Endothelial cell of umbilical vein (primary cell): ENCODE data around the gene ATXN7. TPM values are rescaled to one million over a fixed set of nuclear protein-coding genes. Genes with fewer than 3 reads are reported as not detected.

Source experiments
- BruUV-seq: library from RNA; stranded (reverse); fragments of 400-500 nt; replicated peaks from 2 replicates; lab custom pipeline; 2021; lab: Mats Ljungman, UMichigan
- CTCF ChIA-PET: fragments of 300-600, 350-600 bp; sonication (Branson Sonifier 250); formaldehyde crosslinking; loops from one replicate; lab custom pipeline; 2021; ENCODE audit warnings: antibody characterized with exemption, inconsistent platforms; lab: Charles Lee
- POLR2A ChIA-PET: fragments of 300-600, 350-600 bp; sonication (Branson Sonifier 250); formaldehyde crosslinking; loops from one replicate; lab custom pipeline; 2021; ENCODE audit warnings: antibody characterized with exemption, inconsistent platforms; lab: Charles Lee
- DNase-seq: peaks from one replicate; pipeline ENCODE4 v3.0.0-alpha.2; 2011; ENCODE audit warnings: low read depth, low spot score
- FAIRE-seq: peaks from 2 replicates; lab custom pipeline; 2011; peaks lifted over from hg19 to GRCh38; lab: Jason Lieb, UNC
- H2AFZ ChIP-seq: 2 replicates; pipeline ENCODE4 v1.6.0; 2012; ENCODE audit warnings: low read depth, low read length, control low read depth, inconsistent platforms
- H3K27ac ChIP-seq: 2 replicates; pipeline ENCODE4 v1.5.1; 2011; ENCODE audit warnings: low read depth, mild to moderate bottlenecking, control low read depth, low read length, moderate library complexity; ENCODE audit not compliant: insufficient read depth
- H3K27me3 ChIP-seq, 2 experiments: 2 replicates each; pipeline versions ENCODE4 v1.6.0 to v1.6.1; 2011; ENCODE audit warnings: low read length in 2 of 2, mixed read lengths in 1 of 2; ENCODE audit not compliant: control insufficient read depth in 2 of 2, insufficient read depth in 2 of 2
- H3K36me3 ChIP-seq, 2 experiments: 2 replicates in 1 of 2; 3 replicates in 1 of 2; pipeline ENCODE4 v1.5.1; 2011; ENCODE audit warnings: low read length in 2 of 2, mild to moderate bottlenecking in 1 of 2, moderate library complexity in 1 of 2; ENCODE audit not compliant: control insufficient read depth in 2 of 2, insufficient read depth in 2 of 2; ENCODE audit errors: extremely low read depth in 1 of 2
- H3K4me1 ChIP-seq: 3 replicates; pipeline ENCODE4 v1.5.1; 2011; ENCODE audit warnings: mild to moderate bottlenecking, low read length; ENCODE audit not compliant: control insufficient read depth, insufficient read depth; ENCODE audit errors: extremely low read depth
- H3K4me2 ChIP-seq: 2 replicates; pipeline ENCODE4 v1.6.1; 2011; ENCODE audit warnings: low read length, control low read depth, mixed read lengths; ENCODE audit not compliant: insufficient read depth
- H3K4me3 ChIP-seq, 3 experiments: fragments of 200-600 bp in 1 of 3; sonication (generic), shearing (Covaris generic) in 1 of 3; replicated peaks in 1 of 3; 2 replicates each; pipeline ENCODE4 v1.5.1; 2011 to 2016; ENCODE audit warnings: control low read depth in 3 of 3, low read length in 3 of 3, mild to moderate bottlenecking in 2 of 3, inconsistent platforms in 1 of 3, low read depth in 1 of 3, moderate library complexity in 1 of 3; ENCODE audit not compliant: insufficient read depth in 1 of 3
- H3K79me2 ChIP-seq: 2 replicates; pipeline ENCODE4 v1.6.0; 2012; ENCODE audit warnings: low read length, inconsistent platforms; ENCODE audit not compliant: control insufficient read depth, insufficient read depth
- H3K9ac ChIP-seq: replicated peaks from 2 replicates; pipeline ENCODE3; 2011; ENCODE audit warnings: low read length, control low read depth; ENCODE audit not compliant: insufficient read depth; ENCODE audit errors: extremely low read depth
- H3K9me1 ChIP-seq: replicated peaks from 3 replicates; pipeline ENCODE4 v1.6.0; 2011; ENCODE audit warnings: mild to moderate bottlenecking, low read length; ENCODE audit not compliant: control insufficient read depth, insufficient read depth; ENCODE audit errors: extremely low read depth
- H3K9me3 ChIP-seq: replicated peaks from 2 replicates; pipeline ENCODE4 v1.5.1; 2012; ENCODE audit warnings: low read length, inconsistent platforms; ENCODE audit not compliant: control insufficient read depth, insufficient read depth
- H4K20me1 ChIP-seq: replicated peaks from 2 replicates; pipeline ENCODE3; 2011; ENCODE audit warnings: mild to moderate bottlenecking, low read length; ENCODE audit not compliant: control insufficient read depth, insufficient read depth; ENCODE audit errors: extremely low read depth
- CTCF ChIP-seq, 2 donors: IDR thresholded peaks; 1 replicate in 1 of 2; 2 replicates in 1 of 2; pipeline ENCODE4 v1.5.1; 2011; ENCODE audit warnings: low read length in 2 of 2, mild to moderate bottlenecking in 2 of 2, moderate library complexity in 2 of 2, control low read depth in 1 of 2, inconsistent platforms in 1 of 2, low read depth in 1 of 2; ENCODE audit not compliant: insufficient read depth in 1 of 2; ENCODE audit errors: extremely low read depth in 1 of 2
- EZH2 ChIP-seq: IDR thresholded peaks from 2 replicates; pipeline ENCODE4 v1.6.1; 2012; ENCODE audit warnings: borderline replicate concordance, low read depth, mild to moderate bottlenecking, moderate library complexity, low read length, inconsistent platforms; ENCODE audit not compliant: severe bottlenecking
- FOS ChIP-seq: IDR thresholded peaks from 2 replicates; pipeline ENCODE4 v1.6.1; 2011; ENCODE audit warnings: mild to moderate bottlenecking, low read length, moderate library complexity, borderline replicate concordance; ENCODE audit not compliant: insufficient read depth
- GATA2 ChIP-seq: IDR thresholded peaks from 2 replicates; pipeline ENCODE4 v1.7.0; 2011; ENCODE audit warnings: low read depth, mild to moderate bottlenecking, moderate library complexity, mixed read lengths, low read length; ENCODE audit not compliant: insufficient read length, insufficient read depth
- MAX ChIP-seq: IDR thresholded peaks from 2 replicates; pipeline ENCODE4 v1.6.1; 2011; ENCODE audit not compliant: insufficient read depth, insufficient read length
- MYC ChIP-seq: IDR thresholded peaks from one replicate; pipeline ENCODE4 v1.6.1; 2011; ENCODE audit warnings: mild to moderate bottlenecking, low read depth, low read length
- POLR2A ChIP-seq: IDR thresholded peaks from 2 replicates; pipeline ENCODE4 v1.6.1; 2012; ENCODE audit warnings: low read depth, mild to moderate bottlenecking, control low read depth, low read length
- POLR2AphosphoS5 ChIP-seq: IDR thresholded peaks from 2 replicates; pipeline ENCODE4 v1.6.1; 2012; ENCODE audit warnings: low read depth, mild to moderate bottlenecking, control low read depth, low read length, moderate library complexity; ENCODE audit not compliant: insufficient read depth
- dilution Hi-C: fragments of 300-500 bp; cut with MboI; formaldehyde crosslinking; loops from one replicate; pipeline ENCODE4 v1.15.0; 2019; ENCODE audit warnings: low sequenced_read_pairs; ENCODE audit not compliant: extremely low pct_ligation_motif_present
- intact Hi-C: fragments of 100-400 bp; cut with micrococcal nuclease; formaldehyde crosslinking; loops from one replicate; pipeline ENCODE4 v1.10.0; 2022
- polyA plus RNA-seq, 4 experiments: library from polyadenylated mRNA; depleted of rRNA in 3 of 4; stranded (reverse) in 3 of 4; unstranded in 1 of 4; fragments of >200 nt; gene quantifications; 2 replicates each; pipeline versions ENCODE4 v1.2.1 to v1.2.3, GENCODE V29; 2011 to 2012; ENCODE audit warnings: missing spikeins in 1 of 4
- total RNA-seq: library from RNA; stranded (reverse); gene quantifications from 2 replicates; pipeline ENCODE4 v1.2.3, GENCODE V29; 2021

Gene ATXN7
- total and polyA plus RNA-seq, 2 donors (not counting 3 experiments of a cell fraction or from before 2014, with no cell fraction given), result 21.2 to 34.7 TPM

- no peak overlapping the region for H3K27ac ChIP-seq
- BruUV-seq, result no TSS peak
- no peak overlapping the region for H3K4me3 ChIP-seq
- no peak overlapping the region for H2AFZ ChIP-seq
- no peaks in the 10 kb centered on the region for H4K20me1 ChIP-seq
- ChIA-PET CTCF (no interaction called here), POLR2A (no interaction called here)
- no peaks in the 10 kb centered on the region for H3K27me3 ChIP-seq
- FAIRE-seq (no peak), DNase-seq (no peak)
- H3K36me3 ChIP-seq, result no peaks in the 10 kb centered on the region
- H3K79me2 ChIP-seq, result peaks cover 20% of the 10 kb centered on the region
- no peaks in the 10 kb centered on the region for H3K4me1 ChIP-seq
- intact Hi-C loops, result no loop called here
- no peaks in the 10 kb centered on the region for H3K9me3 ChIP-seq
- no peaks in the 10 kb centered on the region for H3K9me1 ChIP-seq
- no peak overlapping the region for H3K4me2 ChIP-seq
- dilution Hi-C loops, result no loop called here
- H3K9ac ChIP-seq, result no peak overlapping the region
- no peak for TF ChIP-seq EZH2
Observed at GRCh38 chr3:63849175-63849574, 14.5 kb upstream of the ATXN7 start.

- FAIRE-seq (no peak), DNase-seq (no peak)
- ChIA-PET POLR2A (no interaction called here), CTCF (interaction anchor here (0.9 kb wide), 1 partner anchor 9 kb away, joined by 5 read pairs; no protein-coding TSS in a partner anchor)
- no TSS peak for BruUV-seq
- H3K9me3 ChIP-seq, result no peaks in the 10 kb centered on the region
- intact Hi-C loops (no loop called here), dilution Hi-C loops (no loop called here)
- H3K9ac ChIP-seq, result no peak overlapping the region
- peaks cover 22% of the 10 kb centered on the region for H3K79me2 ChIP-seq
- no peaks in the 10 kb centered on the region for H3K36me3 ChIP-seq
- no peaks in the 10 kb centered on the region for H3K9me1 ChIP-seq
- TF ChIP-seq POLR2A (no peak), MYC (no peak), EZH2 (no peak), MAX (no peak), POLR2AphosphoS5 (no peak), CTCF (IDR thresholded peaks at IDR 0.05; ENCODE audit: extremely low read depth in 1 of 2, insufficient read depth in 1 of 2, low read depth in 1 of 2, low read length in 2 of 2) (no peak), GATA2 (no peak), FOS (no peak)
- no peak overlapping the region for H3K27ac ChIP-seq
- H3K4me1 ChIP-seq, result no peaks in the 10 kb centered on the region
- H3K4me3 ChIP-seq, result no peak overlapping the region
- H3K4me2 ChIP-seq, result no peak overlapping the region
- no peak overlapping the region for H2AFZ ChIP-seq
- no peaks in the 10 kb centered on the region for H4K20me1 ChIP-seq
- no peaks in the 10 kb centered on the region for H3K27me3 ChIP-seq
Observed at GRCh38 chr3:63851287-63851686, 12.4 kb upstream of the ATXN7 start.
